GM19240 (cell line): Measurements from ENCODE around the gene DNAI1.

ENCODE experiments used
- DNase-seq: peaks from one replicate; pipeline ENCODE4 v3.0.0; 2011; ENCODE audit warnings: low spot score; ENCODE audit not compliant: insufficient read length

The DNAI1 gene

GRCh38 chr9:34557426-34558321, 99.1 kb downstream of the DNAI1 start:
- no peak for DNase-seq

- no peak for DNase-seq
Observed at GRCh38 chr9:34558364-34558763, 99.8 kb downstream of the DNAI1 start.

GRCh38 chr9:34558919-34559623, 100.5 kb downstream of the DNAI1 start:
- no peak for DNase-seq

GRCh38 chr9:34559624-34560455, 101.2 kb downstream of the DNAI1 start:
- DNase-seq, result no peak

- no peak for DNase-seq
Observed at GRCh38 chr9:34560599-34561214, 102.1 kb downstream of the DNAI1 start.

GRCh38 chr9:34562135-34562745, 103.6 kb downstream of the DNAI1 start:
- DNase-seq, result peak; percentile 35

GRCh38 chr9:34563262-34563661, 104.7 kb downstream of the DNAI1 start:
- no peak for DNase-seq

GRCh38 chr9:34564617-34565016, 106.0 kb downstream of the DNAI1 start:
- no peak for DNase-seq

GRCh38 chr9:34565856-34566255, 107.3 kb downstream of the DNAI1 start:
- DNase-seq, result no peak

GRCh38 chr9:34566322-34566721, 107.7 kb downstream of the DNAI1 start:
- DNase-seq, result no peak

GRCh38 chr9:34566972-34567371, 108.4 kb downstream of the DNAI1 start:
- DNase-seq, result no peak

- DNase-seq, result no peak
Observed at GRCh38 chr9:34568133-34568532, 109.5 kb downstream of the DNAI1 start.

- no peak for DNase-seq
Observed at GRCh38 chr9:34568774-34569173, 110.2 kb downstream of the DNAI1 start.

GRCh38 chr9:34570376-34570775, 111.8 kb downstream of the DNAI1 start:
- DNase-seq, result no peak
